GM12874 (cell line): ENCODE results near the gene RFPL2.

Experiments used
- TF ChIP-seq, protein P1 (sequence below): IDR thresholded peaks from 2 replicates; pipeline ENCODE4 v1.5.1; 2011; ENCODE audit warnings: low read depth, mild to moderate bottlenecking, control low read depth, low read length, moderate library complexity; ENCODE audit not compliant: insufficient read depth

Gene RFPL2

DNA sequence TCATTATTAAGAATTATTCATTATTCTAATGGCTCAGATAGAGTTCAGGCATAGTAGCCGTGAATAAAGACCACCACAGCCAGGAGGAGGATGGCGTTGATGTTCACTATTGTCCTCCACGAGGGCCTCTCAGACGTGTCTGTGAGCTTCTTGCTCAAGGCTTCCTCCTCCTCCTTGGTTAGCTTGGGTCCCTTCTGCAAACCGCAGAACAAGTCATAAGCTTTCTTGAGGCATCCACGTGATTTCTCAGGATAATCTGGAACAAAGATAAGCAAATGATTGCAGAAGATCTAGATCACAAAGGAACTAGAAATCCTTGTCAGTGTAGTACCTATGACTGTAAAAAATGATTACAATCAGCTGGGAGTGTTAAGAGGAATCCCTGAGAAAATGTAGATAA is 13.6 kb upstream of the RFPL2 start:
- TF ChIP-seq, protein P1, sequence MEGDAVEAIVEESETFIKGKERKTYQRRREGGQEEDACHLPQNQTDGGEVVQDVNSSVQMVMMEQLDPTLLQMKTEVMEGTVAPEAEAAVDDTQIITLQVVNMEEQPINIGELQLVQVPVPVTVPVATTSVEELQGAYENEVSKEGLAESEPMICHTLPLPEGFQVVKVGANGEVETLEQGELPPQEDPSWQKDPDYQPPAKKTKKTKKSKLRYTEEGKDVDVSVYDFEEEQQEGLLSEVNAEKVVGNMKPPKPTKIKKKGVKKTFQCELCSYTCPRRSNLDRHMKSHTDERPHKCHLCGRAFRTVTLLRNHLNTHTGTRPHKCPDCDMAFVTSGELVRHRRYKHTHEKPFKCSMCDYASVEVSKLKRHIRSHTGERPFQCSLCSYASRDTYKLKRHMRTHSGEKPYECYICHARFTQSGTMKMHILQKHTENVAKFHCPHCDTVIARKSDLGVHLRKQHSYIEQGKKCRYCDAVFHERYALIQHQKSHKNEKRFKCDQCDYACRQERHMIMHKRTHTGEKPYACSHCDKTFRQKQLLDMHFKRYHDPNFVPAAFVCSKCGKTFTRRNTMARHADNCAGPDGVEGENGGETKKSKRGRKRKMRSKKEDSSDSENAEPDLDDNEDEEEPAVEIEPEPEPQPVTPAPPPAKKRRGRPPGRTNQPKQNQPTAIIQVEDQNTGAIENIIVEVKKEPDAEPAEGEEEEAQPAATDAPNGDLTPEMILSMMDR = no peak

DNA sequence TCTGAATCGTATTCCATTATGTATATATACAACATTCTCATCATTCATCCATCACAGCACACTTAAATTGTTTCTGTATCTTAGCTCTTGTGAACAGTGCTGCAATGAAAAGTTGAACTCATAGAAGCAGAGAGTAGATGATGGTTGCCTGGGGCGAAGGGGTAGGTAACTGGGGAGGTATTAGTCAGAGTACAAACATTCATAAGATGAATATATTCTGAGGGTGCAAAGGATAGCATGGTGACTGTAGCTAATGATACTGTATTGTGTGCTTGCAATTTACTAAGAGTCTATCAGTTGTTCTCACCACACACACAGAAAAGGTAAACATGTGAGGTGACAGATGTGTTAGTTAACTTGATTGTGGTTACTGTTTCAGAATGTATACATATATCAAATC is 12.6 kb upstream of the RFPL2 start:
- TF ChIP-seq, protein P1 = no peak

DNA sequence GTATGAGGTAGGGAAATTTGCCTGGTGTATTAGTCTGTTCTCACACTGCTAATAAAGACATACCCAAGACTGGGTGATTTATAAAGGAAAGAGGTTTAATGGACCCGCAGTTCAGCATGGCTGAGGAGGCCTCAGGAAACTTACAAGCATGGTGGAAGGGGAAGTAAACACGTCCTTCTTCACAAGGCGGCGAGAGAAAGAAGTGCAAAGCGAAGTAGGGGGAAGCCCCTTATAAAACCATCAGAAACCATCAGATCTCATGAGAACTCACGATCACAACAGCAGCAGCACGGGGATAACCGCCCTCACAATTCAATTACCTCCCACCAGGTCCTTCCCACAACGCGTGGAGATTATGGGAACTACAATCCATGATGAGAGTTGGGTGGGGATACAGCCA is 12.0 kb upstream of the RFPL2 start:
- TF ChIP-seq, protein P1 = no peak

DNA sequence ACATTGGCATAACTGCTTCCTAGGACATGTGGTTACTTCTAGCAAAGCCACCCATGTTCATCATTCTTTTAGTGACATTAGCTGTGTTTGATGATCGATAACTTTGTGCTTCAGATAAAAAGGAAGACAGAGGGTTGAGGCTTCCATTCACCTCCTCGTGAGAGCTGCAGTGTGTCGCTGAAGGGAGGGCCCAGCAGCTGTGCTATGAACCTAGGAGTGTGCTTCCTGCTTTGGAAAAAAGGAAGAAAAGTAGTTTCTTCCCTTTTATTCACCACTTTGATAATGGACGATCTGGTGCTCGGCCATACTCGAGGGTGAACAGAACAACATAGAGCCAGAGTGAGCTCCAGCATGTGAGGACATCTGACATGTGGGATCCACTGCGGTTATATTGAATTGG is 6.1 kb upstream of the RFPL2 start:
- TF ChIP-seq, protein P1 = no peak

DNA sequence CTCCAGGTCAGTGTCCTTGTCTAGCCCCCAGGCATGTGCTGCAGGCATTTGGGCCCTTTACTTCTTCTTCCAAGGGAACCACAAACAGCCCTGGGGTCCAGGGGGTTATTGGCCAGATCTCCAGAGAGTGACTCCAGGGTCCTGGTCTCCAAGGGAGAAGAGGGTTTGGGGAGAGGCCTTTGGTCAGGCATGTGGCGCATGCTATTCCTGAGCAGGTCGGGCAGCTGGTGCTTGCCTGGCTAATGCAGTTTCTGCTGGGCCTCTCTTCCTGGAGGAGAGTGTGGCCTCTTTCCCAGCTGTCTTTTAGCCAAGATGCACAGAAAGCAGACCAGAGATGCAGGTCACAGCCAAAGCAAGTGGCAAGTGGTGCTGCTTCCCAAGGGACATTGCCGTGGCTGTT is 3.8 kb upstream of the RFPL2 start:
- TF ChIP-seq, protein P1 = no peak

DNA sequence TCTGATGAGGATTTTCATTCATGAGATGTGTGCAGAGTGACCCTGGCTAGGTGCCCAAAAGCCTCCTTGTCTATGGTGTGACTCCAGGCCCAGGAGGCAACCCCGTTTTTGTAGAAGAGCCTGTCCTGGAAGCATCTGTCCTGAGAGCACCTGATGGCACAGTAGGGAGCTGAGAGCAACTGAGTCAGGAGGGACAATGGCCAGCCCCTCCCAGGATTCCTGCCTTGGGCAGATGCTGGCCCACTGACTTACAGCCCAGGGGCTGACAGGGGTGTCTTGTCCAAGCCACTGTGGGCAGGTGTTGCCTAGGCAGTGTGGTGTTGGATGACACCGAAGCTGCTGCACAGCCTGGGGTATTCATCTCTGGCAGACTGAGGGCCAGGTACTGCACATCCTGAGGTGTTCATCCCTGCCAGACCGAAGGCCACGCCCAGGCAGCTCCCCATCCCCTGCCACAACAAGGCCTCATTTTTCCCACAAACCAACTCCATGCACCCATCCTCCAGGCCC is 3.2 kb upstream of the RFPL2 start:
- TF ChIP-seq, protein P1 = no peak

DNA sequence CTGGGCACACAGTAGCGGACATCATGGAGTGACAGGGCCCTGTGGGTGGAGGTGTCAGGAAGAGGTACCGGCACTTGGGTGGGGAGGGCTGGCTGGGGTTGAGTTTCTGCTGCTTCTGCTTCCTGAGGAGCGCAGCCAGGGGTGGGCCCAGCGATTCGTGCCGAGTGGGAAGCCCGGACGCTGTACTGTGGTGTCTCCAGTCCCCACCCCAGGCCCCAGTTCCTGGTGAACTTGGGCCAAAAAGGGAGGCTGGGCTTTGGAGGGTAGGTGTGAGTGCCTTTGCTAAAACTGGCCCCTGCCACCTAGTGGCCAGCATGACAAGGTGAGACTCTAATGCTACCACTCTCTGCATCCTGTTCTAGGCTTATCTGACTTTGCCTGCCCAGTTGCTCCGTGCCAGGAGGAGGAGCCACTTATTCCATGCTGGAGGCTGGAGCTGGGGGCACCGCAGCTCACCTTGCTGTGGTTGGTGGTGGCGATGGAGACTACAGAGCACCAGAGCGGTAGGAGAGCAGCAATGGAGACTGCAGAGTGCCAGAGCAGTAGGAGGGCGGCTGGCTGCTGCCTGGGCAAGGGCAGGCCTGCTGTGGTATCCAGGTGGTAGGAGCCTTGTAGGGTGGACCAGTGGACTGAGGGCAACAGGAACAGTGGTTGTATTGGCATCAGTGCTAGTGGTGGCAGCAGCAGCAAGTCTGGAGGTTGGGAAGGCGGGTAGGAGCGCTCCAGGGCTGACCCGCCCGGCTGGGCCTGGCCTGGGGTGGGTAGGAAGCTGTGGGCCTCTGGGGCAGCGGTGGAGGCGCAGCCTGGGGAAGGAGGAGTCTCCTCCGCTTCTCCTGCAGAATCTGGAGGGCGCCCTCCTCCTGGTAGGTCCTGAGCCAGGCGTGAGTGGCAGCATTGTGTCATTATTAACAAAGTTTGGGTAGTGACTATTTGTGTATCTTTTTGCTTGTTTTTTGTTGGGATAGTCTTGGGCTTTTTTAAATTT is 2.2 kb upstream of the RFPL2 start:
- TF ChIP-seq, protein P1 = peak; percentile 77
